Spinal cord (tissue), 10 donors: ENCODE data around the gene CCPG1. TPM values are rescaled to one million over a fixed set of nuclear protein-coding genes. Genes with fewer than 3 reads are reported as not detected.
"Not testable (repeated sequence)": the region's sequence is repeated elsewhere in the genome, so short reads cannot be mapped to it uniquely, and the experiment has no call there.

Experiments used
- DNase-seq, 6 donors: peaks; one replicate each; pipeline versions ENCODE4 v3.0.0 to v3.0.0-alpha.2; 2013 to 2015; ENCODE audit warnings: low spot score in 6 of 6, low read depth in 4 of 6
- H3K27ac ChIP-seq: one replicate; pipeline ENCODE4 v1.5.1; 2013; ENCODE audit warnings: low read depth, low read length, control low read depth
- H3K27me3 ChIP-seq: one replicate; pipeline ENCODE4 v1.6.1; 2013; ENCODE audit warnings: low read length; ENCODE audit not compliant: control insufficient read depth, insufficient read depth
- H3K36me3 ChIP-seq: one replicate; pipeline ENCODE4 v1.6.1; 2013; ENCODE audit warnings: low read length; ENCODE audit not compliant: control insufficient read depth, insufficient read depth
- H3K4me1 ChIP-seq: one replicate; pipeline ENCODE4 v1.6.1; 2013; ENCODE audit warnings: low read length; ENCODE audit not compliant: control insufficient read depth, insufficient read depth
- H3K4me3 ChIP-seq: one replicate; pipeline ENCODE4 v1.5.1; 2013; ENCODE audit warnings: low read depth, low read length, control low read depth
- H3K9me3 ChIP-seq: one replicate; pipeline ENCODE4 v1.6.1; 2013; ENCODE audit warnings: low read length; ENCODE audit not compliant: control insufficient read depth, insufficient read depth
- WGBS: methylation state at CpG from one replicate; pipeline ENCODE4 v1.1.5; 2013; ENCODE audit warnings: missing lambda C conversion rate; ENCODE audit not compliant: insufficient coverage; 5-methylcytosine and 5-hydroxymethylcytosine counted together
- polyA plus RNA-seq, 2 donors: library from polyadenylated mRNA; unstranded; fragments of 120-200 nt; gene quantifications; one replicate each; pipeline ENCODE4 v1.2.1, GENCODE V29; 2013; ENCODE audit not compliant: insufficient read length in 2 of 2
- total RNA-seq, 2 donors: library from RNA; depleted of rRNA in 1 of 2; stranded (reverse); fragments of 120-200 nt in 1 of 2; fragments of >200 nt in 1 of 2; gene quantifications; one replicate each; pipeline versions ENCODE4 v1.2.3 to v1.2.4, GENCODE V29; 2013 to 2014
- donor health status: healthy.

The CCPG1 gene
- total and polyA plus RNA-seq, 4 donors = 39.7 to 67.4 (median 54.5) TPM

DNA sequence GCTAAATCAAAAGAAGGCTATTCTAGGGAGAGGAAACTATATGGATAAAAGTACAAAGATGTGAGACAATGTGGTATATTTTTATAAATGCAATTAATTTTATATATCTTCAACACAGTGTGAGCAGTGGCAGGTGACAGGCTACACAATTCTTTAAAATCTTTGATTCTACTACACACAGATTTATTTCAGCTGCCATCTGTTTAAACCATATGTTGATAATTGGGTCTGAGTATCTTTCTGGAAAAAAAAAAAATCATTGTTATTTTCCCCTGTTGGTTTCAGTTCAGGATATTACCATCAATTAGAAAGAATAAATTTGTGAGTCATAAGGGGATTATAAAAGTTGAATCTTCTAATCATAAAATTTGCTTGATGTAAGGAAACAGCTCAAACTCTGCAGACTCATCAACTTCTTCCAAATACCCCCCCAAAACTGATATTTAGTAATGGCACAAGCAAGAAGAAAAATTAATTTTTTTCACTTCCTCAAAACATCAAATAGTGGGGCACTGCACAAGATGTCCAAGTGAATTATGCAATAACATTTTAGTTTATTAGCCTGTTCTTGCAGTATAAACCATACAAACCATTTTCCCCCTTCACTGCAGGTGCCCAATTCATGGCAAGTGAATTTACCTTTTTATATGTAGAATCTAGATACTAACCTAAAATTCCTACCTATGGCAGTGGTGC is 12.2 kb upstream of the CCPG1 start:
- Histone ChIP-seq H3K9me3 (no peaks in the 10 kb centered on the region), H3K4me3 (no peak overlapping the region), H3K27me3 (no peaks in the 10 kb centered on the region), H3K4me1 (no peaks in the 10 kb centered on the region), H3K36me3 (peaks cover 4% of the 10 kb centered on the region), H3K27ac (no peak overlapping the region)
- peak in 2 of 6 donors; percentile 43 to 49 for DNase-seq

DNA sequence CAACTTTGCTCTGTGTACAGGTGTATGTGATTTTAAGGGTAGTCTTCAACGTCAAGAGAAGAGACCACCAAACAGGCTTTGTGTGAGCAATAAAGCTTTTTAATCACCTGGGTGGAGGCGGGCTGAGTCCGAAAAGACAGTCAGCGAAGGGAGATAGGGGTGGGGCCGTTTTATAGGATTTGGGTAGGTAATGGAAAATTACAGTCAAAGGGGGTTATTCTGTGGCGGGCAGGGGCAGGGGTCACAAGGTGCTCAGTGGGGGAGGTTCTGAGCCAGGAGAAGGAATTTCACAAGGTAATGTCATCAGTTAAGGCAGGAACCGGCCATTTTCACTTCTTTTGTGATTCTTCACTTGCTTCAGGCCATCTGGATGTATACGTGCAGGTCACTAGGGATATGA is 9.5 kb upstream of the CCPG1 start:
- H3K4me3 ChIP-seq, H3K27ac ChIP-seq, H3K36me3 ChIP-seq, H3K27me3 ChIP-seq, DNase-seq, H3K9me3 ChIP-seq, H3K4me1 ChIP-seq: not testable (repeated sequence)
- 85% methylated on average over 7 of the region's 8 CpGs for WGBS

DNA sequence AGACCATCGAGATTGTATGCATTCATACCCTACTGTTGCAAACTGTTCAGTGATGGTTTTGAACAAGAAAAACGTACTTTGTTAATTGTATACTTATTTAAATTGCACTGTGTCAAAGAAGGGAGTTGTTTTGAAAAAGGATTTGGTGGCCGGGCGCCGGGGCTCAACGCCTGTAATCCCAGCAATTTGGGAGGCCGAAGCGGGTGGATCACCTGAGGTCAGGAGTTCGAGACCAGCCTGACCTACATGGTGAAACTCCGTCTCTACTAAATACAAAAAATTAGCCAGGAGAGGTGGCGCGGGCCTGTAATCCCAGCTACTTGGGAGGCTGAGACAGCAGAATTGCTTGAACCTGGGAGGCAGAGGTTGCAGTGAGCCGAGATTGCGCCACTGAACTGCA is 817 bp upstream of the CCPG1 start:
- WGBS = 68% methylated on average over 9 of the region's 14 CpGs
- not testable (repeated sequence) for H3K27me3 ChIP-seq, H3K36me3 ChIP-seq, DNase-seq, H3K9me3 ChIP-seq
- Histone ChIP-seq H3K4me3 (peak overlapping the region; percentile 94), H3K4me1 (peaks cover 11% of the 10 kb centered on the region), H3K27ac (peak overlapping the region; percentile 96)

DNA sequence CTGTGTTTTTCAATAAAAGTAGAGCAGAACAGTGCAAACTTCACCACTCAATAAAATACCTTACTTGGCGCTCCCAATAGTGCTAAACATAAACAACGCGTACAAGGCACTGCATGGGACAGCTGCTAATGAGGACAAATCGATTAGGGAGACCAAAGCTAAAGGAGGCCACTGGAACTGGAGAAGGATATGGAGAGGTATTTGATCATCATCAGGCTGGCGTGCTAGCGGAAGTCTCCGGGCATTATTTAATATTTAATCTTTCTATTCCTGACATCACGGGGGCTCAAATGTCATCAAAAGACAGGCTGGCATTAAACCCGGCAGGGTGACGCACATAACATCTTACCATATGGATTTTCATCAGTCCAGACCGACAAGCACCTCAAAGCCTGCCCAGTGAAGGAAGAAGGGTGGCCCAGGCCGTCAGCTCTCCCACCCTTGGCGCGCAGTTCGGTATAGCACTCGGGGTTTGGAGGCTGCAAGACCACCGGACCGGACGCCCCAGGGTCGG is 604 bp downstream of the CCPG1 start:
- DNase-seq = peak in 3 of 6 donors; percentile 9 to 33 (median 15)
- Histone ChIP-seq H3K27ac (peak overlapping the region; percentile 96), H3K4me1 (peaks cover 11% of the 10 kb centered on the region)

DNA sequence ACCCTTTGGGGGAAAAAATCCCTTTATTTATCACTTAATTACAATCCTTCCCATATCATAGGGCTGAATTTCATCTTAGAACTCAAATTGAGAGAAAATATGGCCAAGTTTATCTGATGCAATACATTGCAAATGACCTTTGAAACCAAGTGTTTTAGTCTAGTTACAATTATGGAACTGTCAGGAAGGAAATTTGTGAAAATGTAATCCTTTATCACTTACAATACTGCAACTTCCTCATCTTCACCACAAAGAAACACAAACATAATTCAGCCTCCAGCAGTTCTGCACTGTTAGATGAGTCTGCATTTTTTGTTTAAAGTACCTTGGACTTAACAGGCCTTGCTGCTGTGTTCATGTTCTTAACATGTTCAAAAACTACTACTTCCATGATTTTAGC is 4.6 kb downstream of the CCPG1 start:
- no peaks in the 10 kb centered on the region for H3K9me3 ChIP-seq
- H3K36me3 ChIP-seq = no peaks in the 10 kb centered on the region
- H3K4me3 ChIP-seq = no peak overlapping the region
- DNase-seq = no peak
- no peaks in the 10 kb centered on the region for H3K27me3 ChIP-seq
- peaks cover 6% of the 10 kb centered on the region for H3K4me1 ChIP-seq
- H3K27ac ChIP-seq = no peak overlapping the region

More for the DNA sequence above, 604 bp downstream of the CCPG1 start:
- 0% methylated on average over 13 of the region's 20 CpGs for WGBS
- Histone ChIP-seq H3K9me3 (no peaks in the 10 kb centered on the region), H3K4me3 (peak overlapping the region; percentile 94), H3K36me3 (no peaks in the 10 kb centered on the region), H3K27me3 (no peaks in the 10 kb centered on the region)

DNA sequence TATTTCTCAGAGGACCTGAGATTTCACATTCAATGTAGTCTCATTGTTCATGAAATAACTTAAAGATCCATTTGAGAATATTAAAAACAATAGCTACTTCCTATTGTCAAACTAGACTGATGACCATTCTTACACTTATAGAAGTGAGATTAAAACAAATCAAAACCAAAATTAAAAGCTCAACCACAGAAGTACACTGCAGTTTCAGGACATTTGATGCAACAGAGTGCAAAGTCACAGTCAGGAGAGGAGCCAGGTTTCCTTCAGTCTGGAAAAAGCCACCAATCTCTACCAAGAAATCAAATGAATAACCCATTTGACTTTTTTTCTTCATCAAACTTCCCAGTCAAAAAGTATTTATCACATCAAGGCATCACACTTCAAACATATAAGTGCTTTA is 5.5 kb downstream of the CCPG1 start:
- Histone ChIP-seq H3K4me3 (no peak overlapping the region), H3K9me3 (no peaks in the 10 kb centered on the region), H3K27me3 (no peaks in the 10 kb centered on the region), H3K36me3 (no peaks in the 10 kb centered on the region), H3K27ac (no peak overlapping the region), H3K4me1 (peaks cover 6% of the 10 kb centered on the region)
- DNase-seq = no peak

DNA sequence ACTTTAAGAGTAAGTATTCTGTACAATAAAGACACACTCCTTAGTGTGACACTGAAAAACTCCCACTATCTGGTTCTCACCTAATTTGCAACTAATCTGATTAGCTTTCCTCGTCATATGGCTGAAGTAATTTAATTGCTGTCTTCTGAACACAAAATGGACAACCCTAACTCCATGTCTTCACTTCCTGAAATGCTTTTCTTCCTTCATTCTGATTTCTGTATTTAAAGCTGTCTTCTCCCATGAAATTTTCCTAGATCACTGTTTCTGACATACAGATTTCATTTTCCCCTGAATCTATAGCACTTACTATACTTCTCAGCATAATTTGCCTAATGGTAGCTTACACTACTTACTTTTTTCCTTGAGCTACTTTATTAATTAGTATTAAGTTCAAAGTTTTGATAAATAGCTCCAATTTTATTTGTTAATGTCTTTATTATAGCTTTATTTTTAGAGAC is 6.3 kb downstream of the CCPG1 start:
- WGBS = 80% methylated on average over 1 of the region's 1 CpG
- no peak for DNase-seq
- H3K27ac ChIP-seq = no peak overlapping the region
- no peaks in the 10 kb centered on the region for H3K27me3 ChIP-seq
- no peaks in the 10 kb centered on the region for H3K36me3 ChIP-seq
- no peaks in the 10 kb centered on the region for H3K9me3 ChIP-seq
- H3K4me3 ChIP-seq = no peak overlapping the region
- H3K4me1 ChIP-seq = peaks cover 3% of the 10 kb centered on the region

DNA sequence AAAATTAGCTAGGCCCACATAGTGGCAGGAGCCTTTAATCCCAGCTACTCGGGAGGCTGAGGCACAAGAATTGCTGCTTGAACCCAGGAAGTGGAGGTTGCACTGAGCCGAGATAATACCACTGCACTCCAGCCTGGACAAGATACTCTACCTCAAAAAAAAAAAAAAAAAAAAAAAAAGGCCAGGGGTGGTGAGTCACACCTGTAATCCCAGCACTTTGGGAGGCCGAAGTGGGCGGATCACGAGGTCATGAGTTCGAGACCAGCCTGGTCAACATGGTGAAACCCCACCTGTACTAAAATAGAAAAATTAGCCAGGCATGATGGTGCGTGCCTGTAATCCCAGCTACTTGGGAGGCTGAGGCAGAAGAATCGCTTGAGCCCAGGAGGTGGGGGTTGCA is 8.1 kb downstream of the CCPG1 start:
- H3K27me3 ChIP-seq = not testable (repeated sequence)
- WGBS = no CpG with 5 or more reads among the region's 8 CpGs

DNA sequence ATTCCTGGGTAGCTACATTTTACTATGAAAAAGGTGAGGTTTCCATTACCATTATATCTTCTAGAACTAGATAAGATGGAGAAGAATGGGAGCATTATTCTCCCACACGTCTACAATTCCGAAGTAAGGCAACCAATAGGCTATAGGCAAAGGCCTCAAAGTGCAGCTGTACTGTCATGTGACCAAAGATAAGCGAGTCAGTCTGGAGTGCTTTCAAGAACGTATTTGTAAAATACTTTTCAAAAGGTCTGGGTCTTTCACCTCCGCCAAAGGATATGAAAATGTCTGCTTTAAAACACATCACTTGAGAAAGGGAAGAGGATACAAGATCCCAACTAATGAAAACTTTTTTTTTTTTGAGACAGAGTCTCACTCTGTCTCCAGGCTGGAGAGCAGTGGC is 9.9 kb downstream of the CCPG1 start:
- H3K36me3 ChIP-seq = no peaks in the 10 kb centered on the region
- no peak overlapping the region for H3K27ac ChIP-seq
- no peak for DNase-seq
- WGBS = 88% methylated on average over 3 of the region's 5 CpGs
- H3K27me3 ChIP-seq = no peaks in the 10 kb centered on the region
- no peak overlapping the region for H3K4me3 ChIP-seq
- H3K9me3 ChIP-seq = no peaks in the 10 kb centered on the region
- H3K4me1 ChIP-seq = no peaks in the 10 kb centered on the region

More for the DNA sequence above, 8.1 kb downstream of the CCPG1 start:
- H3K4me3 ChIP-seq, H3K4me1 ChIP-seq, H3K27ac ChIP-seq, DNase-seq, H3K36me3 ChIP-seq, H3K9me3 ChIP-seq: not testable (repeated sequence)

DNA sequence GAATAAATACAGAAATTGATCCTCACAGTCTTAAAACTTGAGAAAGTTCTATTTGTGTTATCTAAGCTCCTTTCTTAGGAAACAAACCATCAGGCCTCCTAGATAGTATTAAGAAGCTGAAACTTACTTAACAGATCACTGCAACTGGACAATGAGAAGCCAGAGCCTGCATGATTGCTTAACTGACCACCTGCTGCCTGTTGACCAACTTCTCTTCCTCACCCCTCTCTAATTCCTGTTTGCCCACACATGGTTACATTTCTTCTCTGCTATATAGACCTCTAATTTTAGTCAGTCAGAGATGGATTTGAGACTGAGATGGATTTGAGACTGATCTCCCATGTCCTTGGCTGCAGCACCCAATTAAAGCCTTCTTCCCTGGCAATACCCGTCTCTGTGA is 13.5 kb downstream of the CCPG1 start:
- H3K27ac ChIP-seq = no peak overlapping the region
- H3K27me3 ChIP-seq = no peaks in the 10 kb centered on the region
- DNase-seq = no peak
- WGBS = 100% methylated on average over 1 of the region's 1 CpG
- H3K4me1 ChIP-seq = no peaks in the 10 kb centered on the region
- no peaks in the 10 kb centered on the region for H3K36me3 ChIP-seq
- H3K4me3 ChIP-seq = no peak overlapping the region
- H3K9me3 ChIP-seq = no peaks in the 10 kb centered on the region
